H9 (cell line): ENCODE results near the gene SLC30A9. TPM values are rescaled to one million over a fixed set of nuclear protein-coding genes. Genes with fewer than 3 reads are reported as not detected.

ENCODE experiments used
- DNase-seq: peaks from one replicate; pipeline ENCODE4 v3.0.0-alpha.2; 2017
- H2AFZ ChIP-seq: one replicate; pipeline ENCODE4 v1.6.1; 2013; ENCODE audit warnings: mild to moderate bottlenecking, low read length, control low read depth, moderate library complexity
- H2AK5ac ChIP-seq: 2 replicates; pipeline ENCODE4 v1.6.1; 2013; ENCODE audit warnings: low read length, control low read depth, mixed read lengths; ENCODE audit not compliant: insufficient read length
- H2BK120ac ChIP-seq: one replicate; pipeline ENCODE4 v1.6.1; 2013; ENCODE audit warnings: low read depth, mild to moderate bottlenecking, low read length, control low read depth, inconsistent platforms; ENCODE audit not compliant: poor library complexity, severe bottlenecking
- H2BK12ac ChIP-seq: 2 replicates; pipeline ENCODE4 v1.6.1; 2013; ENCODE audit warnings: low read length, control low read depth, mixed read lengths, low read depth; ENCODE audit not compliant: insufficient read length
- H2BK15ac ChIP-seq: 2 replicates; pipeline ENCODE4 v1.6.1; 2013; ENCODE audit warnings: low read depth, low read length, control low read depth
- H2BK20ac ChIP-seq: one replicate; pipeline ENCODE4 v1.6.1; 2013; ENCODE audit warnings: low read depth, mild to moderate bottlenecking, low read length, control low read depth, inconsistent platforms; ENCODE audit not compliant: poor library complexity, severe bottlenecking
- H2BK5ac ChIP-seq: 2 replicates; pipeline ENCODE4 v1.6.1; 2013; ENCODE audit warnings: low read length, control low read depth, mixed read lengths; ENCODE audit not compliant: insufficient read length
- H3K14ac ChIP-seq: 2 replicates; pipeline ENCODE4 v1.6.1; 2013; ENCODE audit warnings: low read length, control low read depth; ENCODE audit not compliant: insufficient read depth
- H3K18ac ChIP-seq: 2 replicates; pipeline ENCODE4 v1.6.1; 2013; ENCODE audit warnings: low read depth, mild to moderate bottlenecking, mixed read lengths, low read length, control low read depth; ENCODE audit not compliant: insufficient read length
- H3K23ac ChIP-seq: 2 replicates; pipeline ENCODE4 v1.6.1; 2013; ENCODE audit warnings: low read length, control low read depth, mixed read lengths, low read depth; ENCODE audit not compliant: insufficient read length
- H3K23me2 ChIP-seq: 2 replicates; pipeline ENCODE4 v1.6.1; 2013; ENCODE audit warnings: low read depth, mild to moderate bottlenecking, mixed read lengths, low read length, control low read depth; ENCODE audit not compliant: insufficient read length, poor library complexity, severe bottlenecking
- H3K27ac ChIP-seq: 2 replicates; pipeline ENCODE4 v1.5.1; 2013; ENCODE audit warnings: low read length, control low read depth, mixed read lengths, low read depth; ENCODE audit not compliant: insufficient read length
- H3K27me3 ChIP-seq: 2 replicates; pipeline ENCODE4 v1.6.1; 2013; ENCODE audit warnings: low read length, control low read depth, inconsistent platforms; ENCODE audit not compliant: insufficient read depth
- H3K4ac ChIP-seq: 2 replicates; pipeline ENCODE4 v1.6.1; 2013; ENCODE audit warnings: low read depth, mild to moderate bottlenecking, control low read depth, inconsistent platforms, low read length, moderate library complexity
- H3K4me1 ChIP-seq: 2 replicates; pipeline ENCODE4 v1.6.1; 2013; ENCODE audit warnings: low read length, control low read depth, inconsistent platforms; ENCODE audit not compliant: insufficient read depth
- H3K4me2 ChIP-seq: 2 replicates; pipeline ENCODE4 v1.6.1; 2013; ENCODE audit warnings: low read length, control low read depth, mixed read lengths; ENCODE audit not compliant: insufficient read length, insufficient read depth
- H3K56ac ChIP-seq: 2 replicates; pipeline ENCODE4 v1.6.1; 2013; ENCODE audit warnings: low read depth, mild to moderate bottlenecking, mixed read lengths, low read length, control low read depth; ENCODE audit not compliant: insufficient read length
- H3K79me1 ChIP-seq: 2 replicates; pipeline ENCODE4 v1.6.1; 2013; ENCODE audit warnings: low read depth, mild to moderate bottlenecking, moderate library complexity, low read length, control low read depth, inconsistent platforms; ENCODE audit not compliant: insufficient read depth, poor library complexity, severe bottlenecking
- H3K79me2 ChIP-seq: 2 replicates; pipeline ENCODE4 v1.6.1; 2013; ENCODE audit warnings: low read length, control low read depth, inconsistent platforms; ENCODE audit not compliant: insufficient read depth
- H3K9ac ChIP-seq: 2 replicates; pipeline ENCODE4 v1.6.1; 2013; ENCODE audit warnings: low read length, control low read depth, mixed read lengths; ENCODE audit not compliant: insufficient read length; ENCODE audit errors: extremely low read depth
- H3K9me3 ChIP-seq: one replicate; pipeline ENCODE4 v1.6.1; 2013; ENCODE audit warnings: low read depth, low read length, inconsistent platforms; ENCODE audit not compliant: control insufficient read depth
- H3T11ph ChIP-seq: one replicate; pipeline ENCODE4 v1.6.1; 2013; ENCODE audit warnings: mild to moderate bottlenecking, low read length, control low read depth, inconsistent platforms
- H4K20me1 ChIP-seq: one replicate; pipeline ENCODE4 v1.6.1; 2013; ENCODE audit not compliant: control insufficient read depth, insufficient read length, insufficient read depth
- H4K5ac ChIP-seq: 2 replicates; pipeline ENCODE4 v1.6.1; 2013; ENCODE audit warnings: low read depth, mild to moderate bottlenecking, mixed read lengths, low read length, control low read depth; ENCODE audit not compliant: insufficient read length
- H4K8ac ChIP-seq: replicated peaks from 2 replicates; pipeline ENCODE4 v1.6.1; 2013; ENCODE audit warnings: low read length, control low read depth, mixed read lengths, low read depth; ENCODE audit not compliant: insufficient read length
- H4K91ac ChIP-seq: 2 replicates; pipeline ENCODE4 v1.6.1; 2013; ENCODE audit warnings: low read depth, mild to moderate bottlenecking, moderate library complexity, mixed read lengths, low read length, control low read depth; ENCODE audit not compliant: insufficient read length
- H3K27ac Mint-ChIP-seq, 3 experiments: 2 replicates in 2 of 3; 3 replicates in 1 of 3; pipeline ENCODE4 v1.8.0; 2020 to 2021; ENCODE audit warnings: mixed read lengths in 3 of 3, mild to moderate bottlenecking in 1 of 3, moderate library complexity in 1 of 3
- H3K27me3 Mint-ChIP-seq: 2 replicates; pipeline ENCODE4 v1.8.0; 2021; ENCODE audit warnings: low read depth, mild to moderate bottlenecking, moderate library complexity, mixed read lengths
- H3K36me3 Mint-ChIP-seq, 3 experiments: 2 replicates in 2 of 3; 3 replicates in 1 of 3; pipeline ENCODE4 v1.8.0; 2020 to 2021; ENCODE audit warnings: low read depth in 3 of 3, mixed read lengths in 3 of 3; ENCODE audit not compliant: insufficient read depth in 1 of 3
- H3K4me1 Mint-ChIP-seq, 2 experiments: 2 replicates each; pipeline ENCODE4 v1.8.0; 2020; ENCODE audit warnings: mixed read lengths in 2 of 2
- H3K4me3 Mint-ChIP-seq, 2 experiments: 2 replicates in 1 of 2; 3 replicates in 1 of 2; pipeline ENCODE4 v1.8.0; 2020 to 2021; ENCODE audit warnings: mild to moderate bottlenecking in 2 of 2, mixed read lengths in 2 of 2, moderate library complexity in 1 of 2
- H3K9me3 Mint-ChIP-seq, 2 experiments: 2 replicates in 1 of 2; 3 replicates in 1 of 2; pipeline ENCODE4 v1.8.0; 2020; ENCODE audit warnings: mild to moderate bottlenecking in 2 of 2, mixed read lengths in 2 of 2, moderate library complexity in 1 of 2
- CTCF ChIP-seq: fragments of 200-600 bp; sonication (generic); conservative IDR thresholded peaks from 3 replicates; pipeline ENCODE4 v1.8.0; 2021; ENCODE audit warnings: antibody characterized with exemption, mild to moderate bottlenecking
- WGBS: extraction: QIAGEN DNeasy Blood & Tissue Kit; methylation state at CpG from one replicate; pipeline ENCODE4 v1.1.7; 2013; ENCODE audit warnings: missing lambda C conversion rate, low lambda C conversion rate, mixed read lengths; ENCODE audit not compliant: insufficient read length; ENCODE audit errors: extremely low coverage; 5-methylcytosine and 5-hydroxymethylcytosine counted together
- total RNA-seq: library from RNA; stranded (reverse); gene quantifications from 2 replicates; pipeline ENCODE4 v1.2.1, GENCODE V29; 2021

SLC30A9 gene
- total RNA-seq, 1 experiment from 2014 or later: 70.8 TPM

DNA sequence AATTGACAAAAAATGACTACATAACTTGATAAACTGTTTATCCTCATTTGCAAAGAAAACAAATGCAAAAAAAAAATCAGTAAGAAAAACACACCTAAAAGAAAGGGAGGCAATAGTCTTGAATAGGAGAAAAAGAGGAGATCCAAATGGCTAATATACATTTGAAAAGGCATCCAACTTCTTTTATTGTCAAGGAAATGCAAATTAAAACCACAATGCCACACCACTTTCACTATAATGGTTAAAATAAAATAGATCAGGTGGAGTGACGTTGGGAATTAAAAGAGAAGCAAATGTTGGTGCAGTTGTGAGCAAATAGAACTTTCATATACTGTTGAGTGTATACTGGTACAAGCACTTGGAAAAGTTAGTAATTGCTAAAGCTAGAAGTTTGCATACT lies 5.2 kb upstream of the SLC30A9 start:
- no peaks in the 10 kb centered on the region for H3K9me3 Mint-ChIP-seq
- peaks cover 5% of the 10 kb centered on the region; the same call in 1 of the 2 replicates for H3K4me1 ChIP-seq
- H3K23ac ChIP-seq: no peak overlapping the region
- no peak overlapping the region for H3K14ac ChIP-seq
- H3K79me2 ChIP-seq: no peaks in the 10 kb centered on the region; the same call in 1 of the 2 replicates
- H2BK20ac ChIP-seq: no peak overlapping the region
- no peak overlapping the region for H3K27ac Mint-ChIP-seq
- peak overlapping the region; percentile 53 for H3K4me2 ChIP-seq
- no peak overlapping the region for H3K9ac ChIP-seq
- WGBS: no CpG with 5 or more reads among the region's 1 CpG
- H2BK120ac ChIP-seq: no peak overlapping the region
- H3K36me3 Mint-ChIP-seq: no peaks in the 10 kb centered on the region; a peak in 2 of 7 replicates
- H3K27me3 Mint-ChIP-seq: peaks cover 6% of the 10 kb centered on the region; the same call in 1 of the 2 replicates
- no peak overlapping the region for H3K56ac ChIP-seq
- peaks cover 44 to 51% of the 10 kb centered on the region in 2 experiments for H3K4me1 Mint-ChIP-seq
- no peak overlapping the region for H2BK15ac ChIP-seq
- H2BK5ac ChIP-seq: no peak overlapping the region
- H3K4ac ChIP-seq: no peak overlapping the region
- H3K23me2 ChIP-seq: peaks cover 5% of the 10 kb centered on the region
- H2AK5ac ChIP-seq: no peak overlapping the region
- H2BK12ac ChIP-seq: no peak overlapping the region
- H4K91ac ChIP-seq: no peak overlapping the region
- H4K8ac ChIP-seq: no peak overlapping the region
- H4K5ac ChIP-seq: no peak overlapping the region
- H3K27me3 ChIP-seq: no peaks in the 10 kb centered on the region
- H3K79me1 ChIP-seq: no peaks in the 10 kb centered on the region
- no peak overlapping the region for H3K27ac ChIP-seq
- H3T11ph ChIP-seq: no peak overlapping the region
- no peak overlapping the region for H2AFZ ChIP-seq
- no peak for DNase-seq
- H3K9me3 ChIP-seq: no peaks in the 10 kb centered on the region
- peak overlapping the region in 1 of 2 experiments; percentile 57; a peak in 2 of 5 replicates for H3K4me3 Mint-ChIP-seq
- no peak overlapping the region for H3K18ac ChIP-seq
- H4K20me1 ChIP-seq: no peaks in the 10 kb centered on the region
- no peak for TF ChIP-seq CTCF
